ENCODE data around the gene PLXND1.

GRCh38 chr3:129506231-129506742 is 100.2 kb downstream of the PLXND1 start:
- TF ChIP-seq EZH2 (IDR thresholded peaks at IDR 0.05; ENCODE audit: borderline replicate concordance, insufficient read depth, low read length, poor library complexity, severe bottlenecking): no peak
- TF ChIP-seq CTCF (IDR thresholded peaks at IDR 0.05; ENCODE audit: poor library complexity, severe bottlenecking): no peak
- TF ChIP-seq SMC3 (conservative IDR thresholded peaks at IDR 0.05; ENCODE audit: poor library complexity): no peak
- no peak for TF ChIP-seq POLR2AphosphoS5 (IDR thresholded peaks at IDR 0.05)
- TF ChIP-seq EP300 (conservative IDR thresholded peaks at IDR 0.05; ENCODE audit: poor library complexity, severe bottlenecking): no peak
- no peak for TF ChIP-seq REST (IDR thresholded peaks at IDR 0.05; ENCODE audit: borderline replicate concordance)
- TF ChIP-seq RAD21 (conservative IDR thresholded peaks at IDR 0.05): no peak
